Measurements from ENCODE around the gene LIPG.

The LIPG gene

GRCh38 chr18:49517483-49517882 is 44.4 kb upstream of the LIPG start:
- TF ChIP-seq, protein P1, sequence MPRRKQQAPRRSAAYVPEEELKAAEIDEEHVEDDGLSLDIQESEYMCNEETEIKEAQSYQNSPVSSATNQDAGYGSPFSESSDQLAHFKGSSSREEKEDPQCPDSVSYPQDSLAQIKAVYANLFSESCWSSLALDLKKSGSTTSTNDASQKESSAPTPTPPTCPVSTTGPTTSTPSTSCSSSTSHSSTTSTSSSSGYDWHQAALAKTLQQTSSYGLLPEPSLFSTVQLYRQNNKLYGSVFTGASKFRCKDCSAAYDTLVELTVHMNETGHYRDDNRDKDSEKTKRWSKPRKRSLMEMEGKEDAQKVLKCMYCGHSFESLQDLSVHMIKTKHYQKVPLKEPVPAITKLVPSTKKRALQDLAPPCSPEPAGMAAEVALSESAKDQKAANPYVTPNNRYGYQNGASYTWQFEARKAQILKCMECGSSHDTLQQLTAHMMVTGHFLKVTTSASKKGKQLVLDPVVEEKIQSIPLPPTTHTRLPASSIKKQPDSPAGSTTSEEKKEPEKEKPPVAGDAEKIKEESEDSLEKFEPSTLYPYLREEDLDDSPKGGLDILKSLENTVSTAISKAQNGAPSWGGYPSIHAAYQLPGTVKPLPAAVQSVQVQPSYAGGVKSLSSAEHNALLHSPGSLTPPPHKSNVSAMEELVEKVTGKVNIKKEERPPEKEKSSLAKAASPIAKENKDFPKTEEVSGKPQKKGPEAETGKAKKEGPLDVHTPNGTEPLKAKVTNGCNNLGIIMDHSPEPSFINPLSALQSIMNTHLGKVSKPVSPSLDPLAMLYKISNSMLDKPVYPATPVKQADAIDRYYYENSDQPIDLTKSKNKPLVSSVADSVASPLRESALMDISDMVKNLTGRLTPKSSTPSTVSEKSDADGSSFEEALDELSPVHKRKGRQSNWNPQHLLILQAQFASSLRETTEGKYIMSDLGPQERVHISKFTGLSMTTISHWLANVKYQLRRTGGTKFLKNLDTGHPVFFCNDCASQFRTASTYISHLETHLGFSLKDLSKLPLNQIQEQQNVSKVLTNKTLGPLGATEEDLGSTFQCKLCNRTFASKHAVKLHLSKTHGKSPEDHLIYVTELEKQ (tag by site-specific recombination; IDR thresholded peaks at IDR 0.05; ENCODE audit: borderline replicate concordance) = no peak
- TF ChIP-seq ZNF239 (tag by site-specific recombination; IDR thresholded peaks at IDR 0.05) (no peak), ZNF623 (tag by site-specific recombination; IDR thresholded peaks at IDR 0.05) (no peak), ZNF175 (tag by site-specific recombination; IDR thresholded peaks at IDR 0.05) (no peak), ZNF10 (tag by site-specific recombination; IDR thresholded peaks at IDR 0.05) (peak; percentile 96)
- CTCF ChIA-PET = interaction anchor here (1.0 kb wide), 1 partner anchor 342 kb away, joined by 6 read pairs; no protein-coding TSS in a partner anchor

GRCh38 chr18:49519101-49519971 is 42.5 kb upstream of the LIPG start:
- Histone ChIP-seq H3K4me3 (ENCODE audit: low read depth, low read length) (no peak overlapping the region), H3K36me3 (ENCODE audit: control insufficient read depth in 2 of 2, insufficient read depth in 1 of 2, low read length in 2 of 2) (no peaks in the 10 kb centered on the region), H3K9me3 (ENCODE audit: control insufficient read depth, insufficient read depth, low read depth, low read length) (no peaks in the 10 kb centered on the region), H3K27ac (ENCODE audit: extremely low read depth, low read depth, low read length) (no peak overlapping the region), H3K4me1 (ENCODE audit: control insufficient read depth, insufficient read depth, low read length) (peaks cover 12% of the 10 kb centered on the region)
- ChIA-PET CTCF (interaction anchor here (0.5 to 2.1 kb wide), 7 partner anchors 9 to 695 kb away, joined by 3 to 14 read pairs (median 3); no protein-coding TSS in a partner anchor), POLR2A (interaction anchor here (0.6 kb wide), 1 partner anchor 210 kb away, joined by 9 read pairs; no protein-coding TSS in a partner anchor)
- TF ChIP-seq GFI1B (tag by site-specific recombination; IDR thresholded peaks at IDR 0.05) = no peak
- TF ChIP-seq ZBTB20 (tag by site-specific recombination; IDR thresholded peaks at IDR 0.05) = peak; percentile 49; the same call in 1 of the 2 replicates
- TF ChIP-seq ZNF792 (tag by site-specific recombination; IDR thresholded peaks at IDR 0.05) = no peak
- no peak for TF ChIP-seq ZBTB6 (tag by site-specific recombination; IDR thresholded peaks at IDR 0.05)
- TF ChIP-seq KLF9 (tag by site-specific recombination; IDR thresholded peaks at IDR 0.05; ENCODE audit: low read depth) = no peak
- TF ChIP-seq ZNF501 (tag by site-specific recombination; IDR thresholded peaks at IDR 0.05) = no peak
- TF ChIP-seq ZXDB (tag by site-specific recombination; IDR thresholded peaks at IDR 0.05) = no peak
- TF ChIP-seq HIC1 (tag by site-specific recombination; IDR thresholded peaks at IDR 0.05) = no peak
- no peak for TF ChIP-seq ZNF629 (tag by site-specific recombination; IDR thresholded peaks at IDR 0.05)
- TF ChIP-seq ZNF37A (tag by site-specific recombination; IDR thresholded peaks at IDR 0.05) = no peak
- TF ChIP-seq PRDM2 (tag by site-specific recombination; IDR thresholded peaks at IDR 0.05; ENCODE audit: borderline replicate concordance) = no peak
- TF ChIP-seq, protein P2, sequence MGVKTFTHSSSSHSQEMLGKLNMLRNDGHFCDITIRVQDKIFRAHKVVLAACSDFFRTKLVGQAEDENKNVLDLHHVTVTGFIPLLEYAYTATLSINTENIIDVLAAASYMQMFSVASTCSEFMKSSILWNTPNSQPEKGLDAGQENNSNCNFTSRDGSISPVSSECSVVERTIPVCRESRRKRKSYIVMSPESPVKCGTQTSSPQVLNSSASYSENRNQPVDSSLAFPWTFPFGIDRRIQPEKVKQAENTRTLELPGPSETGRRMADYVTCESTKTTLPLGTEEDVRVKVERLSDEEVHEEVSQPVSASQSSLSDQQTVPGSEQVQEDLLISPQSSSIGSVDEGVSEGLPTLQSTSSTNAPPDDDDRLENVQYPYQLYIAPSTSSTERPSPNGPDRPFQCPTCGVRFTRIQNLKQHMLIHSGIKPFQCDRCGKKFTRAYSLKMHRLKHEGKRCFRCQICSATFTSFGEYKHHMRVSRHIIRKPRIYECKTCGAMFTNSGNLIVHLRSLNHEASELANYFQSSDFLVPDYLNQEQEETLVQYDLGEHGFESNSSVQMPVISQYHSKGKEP (tag by site-specific recombination; IDR thresholded peaks at IDR 0.05) = peak; percentile 92

More at GRCh38 chr18:49517483-49517882, 44.4 kb upstream of the LIPG start:
- Histone ChIP-seq H3K4me1 (ENCODE audit: control insufficient read depth, insufficient read depth, low read length) (peaks cover 12% of the 10 kb centered on the region), H3K36me3 (ENCODE audit: control insufficient read depth in 2 of 2, insufficient read depth in 1 of 2, low read length in 2 of 2) (no peaks in the 10 kb centered on the region), H3K9me3 (ENCODE audit: control insufficient read depth, insufficient read depth, low read depth, low read length) (no peaks in the 10 kb centered on the region), H3K27ac (ENCODE audit: extremely low read depth, low read depth, low read length) (no peak overlapping the region), H3K4me3 (ENCODE audit: low read depth, low read length) (no peak overlapping the region)
- POLR2A ChIA-PET = interaction anchor here (0.6 kb wide), 1 partner anchor 474 kb away, joined by 3 read pairs; no protein-coding TSS in a partner anchor
